HCT116 (cell line): ENCODE results near the gene TMEM258.

Experiments
- CEBPB ChIP-seq: IDR thresholded peaks from 2 replicates; pipeline ENCODE4 v1.6.1; 2012; ENCODE audit warnings: low read depth
- POLR2A ChIP-seq: IDR thresholded peaks from 2 replicates; pipeline ENCODE4 v1.7.0; 2011; ENCODE audit warnings: borderline replicate concordance; ENCODE audit not compliant: insufficient read depth, insufficient read length; ENCODE audit errors: extremely low read depth
- POLR2AphosphoS5 ChIP-seq: IDR thresholded peaks from 2 replicates; pipeline ENCODE4 v1.6.1; 2011; ENCODE audit warnings: mild to moderate bottlenecking, low read depth, low read length, moderate library complexity
- YY1 ChIP-seq: IDR thresholded peaks from 2 replicates; pipeline ENCODE4 v1.6.1; 2011; ENCODE audit warnings: low read length, low read depth, moderate library complexity, mild to moderate bottlenecking; ENCODE audit not compliant: insufficient replicate concordance; ENCODE audit errors: extremely low read depth
- TF ChIP-seq, protein P1 (sequence below): IDR thresholded peaks from 2 replicates; pipeline ENCODE4 v1.6.1; 2012
- TF ChIP-seq, protein P2 (sequence below), 3 experiments: fragments of 200-600 bp in 1 of 3; sonication (generic) in 1 of 3; IDR thresholded peaks in 2 of 3; conservative IDR thresholded peaks in 1 of 3; 2 replicates each; pipeline ENCODE4 v1.5.1; 2012 to 2017; ENCODE audit warnings: low read depth in 2 of 3, low read length in 2 of 3, antibody characterized with exemption in 1 of 3, borderline replicate concordance in 1 of 3, control low read depth in 1 of 3, mild to moderate bottlenecking in 1 of 3, mixed read lengths in 1 of 3, mixed run types in 1 of 3, moderate library complexity in 1 of 3; ENCODE audit not compliant: insufficient read depth in 1 of 3

DNA sequence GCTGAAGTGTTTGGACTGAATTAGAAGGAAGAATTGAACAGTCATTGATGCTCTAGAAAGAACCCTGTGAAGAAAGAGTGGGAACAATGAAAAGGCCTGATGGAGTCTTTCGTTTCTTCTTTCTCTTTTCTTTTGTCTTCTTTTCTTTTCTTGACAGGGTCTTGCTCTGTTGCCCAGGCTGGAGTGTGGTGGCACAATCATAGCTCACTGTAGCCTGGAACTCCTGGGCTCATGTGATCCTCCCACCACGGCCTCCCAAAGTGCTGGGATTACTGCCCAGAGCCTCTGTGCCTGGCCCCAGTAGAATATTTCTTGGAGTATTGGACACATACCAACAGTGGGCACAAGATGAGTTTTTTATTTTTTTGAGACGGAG, 1.4 kb upstream of the TMEM258 start:
- TF ChIP-seq, protein P1, sequence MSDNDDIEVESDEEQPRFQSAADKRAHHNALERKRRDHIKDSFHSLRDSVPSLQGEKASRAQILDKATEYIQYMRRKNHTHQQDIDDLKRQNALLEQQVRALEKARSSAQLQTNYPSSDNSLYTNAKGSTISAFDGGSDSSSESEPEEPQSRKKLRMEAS: no peak
- TF ChIP-seq, protein P2, sequence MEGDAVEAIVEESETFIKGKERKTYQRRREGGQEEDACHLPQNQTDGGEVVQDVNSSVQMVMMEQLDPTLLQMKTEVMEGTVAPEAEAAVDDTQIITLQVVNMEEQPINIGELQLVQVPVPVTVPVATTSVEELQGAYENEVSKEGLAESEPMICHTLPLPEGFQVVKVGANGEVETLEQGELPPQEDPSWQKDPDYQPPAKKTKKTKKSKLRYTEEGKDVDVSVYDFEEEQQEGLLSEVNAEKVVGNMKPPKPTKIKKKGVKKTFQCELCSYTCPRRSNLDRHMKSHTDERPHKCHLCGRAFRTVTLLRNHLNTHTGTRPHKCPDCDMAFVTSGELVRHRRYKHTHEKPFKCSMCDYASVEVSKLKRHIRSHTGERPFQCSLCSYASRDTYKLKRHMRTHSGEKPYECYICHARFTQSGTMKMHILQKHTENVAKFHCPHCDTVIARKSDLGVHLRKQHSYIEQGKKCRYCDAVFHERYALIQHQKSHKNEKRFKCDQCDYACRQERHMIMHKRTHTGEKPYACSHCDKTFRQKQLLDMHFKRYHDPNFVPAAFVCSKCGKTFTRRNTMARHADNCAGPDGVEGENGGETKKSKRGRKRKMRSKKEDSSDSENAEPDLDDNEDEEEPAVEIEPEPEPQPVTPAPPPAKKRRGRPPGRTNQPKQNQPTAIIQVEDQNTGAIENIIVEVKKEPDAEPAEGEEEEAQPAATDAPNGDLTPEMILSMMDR (IDR thresholded peaks at IDR 0.05 in 2 of 3, conservative IDR thresholded peaks at IDR 0.05 in 1 of 3; ENCODE audit: borderline replicate concordance in 1 of 3, insufficient read depth in 1 of 3, low read depth in 2 of 3, low read length in 2 of 3): no peak
- TF ChIP-seq CEBPB (no peak), YY1 (no peak), POLR2AphosphoS5 (no peak), POLR2A (no peak)
